GM12878 (cell line): ENCODE measurements around the gene PRKN. TPM values are rescaled to one million over a fixed set of nuclear protein-coding genes. Genes with fewer than 3 reads are reported as not detected.

Source experiments
- ATAC-seq: fragments of 200-7000 bp; cut with Tn5 transposase; 3 replicates; pipeline ENCODE4 v1.9.1; 2020; ENCODE audit warnings: mild to moderate bottlenecking, moderate library complexity
- BruUV-seq: library from RNA; stranded (reverse); fragments of 400-500 nt; replicated peaks from 2 replicates; lab custom pipeline; 2021; lab: Mats Ljungman, UMichigan
- CTCF ChIA-PET: fragments of 300-600 bp; sonication (Branson Sonifier 250); formaldehyde crosslinking; extraction: SDS; loops from one replicate; lab custom pipeline; 2021; ENCODE audit warnings: inconsistent platforms; lab: Yijun Ruan, JAX
- POLR2A ChIA-PET: fragments of 350-600 bp; formaldehyde crosslinking; extraction: SDS; loops from one replicate; lab custom pipeline; 2021; ENCODE audit warnings: inconsistent platforms; lab: Charles Lee
- RAD21 ChIA-PET: fragments of 300-600 bp; sonication (Branson Sonifier 250); formaldehyde crosslinking; loops from one replicate; lab custom pipeline; 2023; ENCODE audit warnings: antibody characterized with exemption; ENCODE audit not compliant: unreplicated experiment; lab: Charles Lee
- SMC1A ChIA-PET: fragments of 300-600 bp; sonication (Branson Sonifier 250); formaldehyde crosslinking; loops from one replicate; lab custom pipeline; 2023; ENCODE audit not compliant: unreplicated experiment, uncharacterized antibody; lab: Charles Lee
- DNase-seq: peaks from one replicate; pipeline ENCODE4 v3.0.0-alpha.2; 2011; ENCODE audit warnings: low read depth, low spot score
- FAIRE-seq: peaks from 3 replicates; lab custom pipeline; 2011; peaks lifted over from hg19 to GRCh38; lab: Jason Lieb, UNC
- H2AFZ ChIP-seq: 2 replicates; pipeline ENCODE4 v1.6.0; 2011; ENCODE audit warnings: low read depth, low read length, control low read depth; ENCODE audit not compliant: control insufficient read depth
- H3K27ac ChIP-seq: 2 replicates; pipeline ENCODE4 v1.5.1; 2011; ENCODE audit warnings: control low read depth; ENCODE audit not compliant: control insufficient read depth, insufficient read depth
- H3K27me3 ChIP-seq, 2 experiments: replicated peaks in 1 of 2; 2 replicates each; pipeline versions ENCODE4 v1.6.0 to v1.6.1; 2011; ENCODE audit warnings: low read length in 1 of 2; ENCODE audit not compliant: control insufficient read depth in 2 of 2, insufficient read depth in 2 of 2
- H3K36me3 ChIP-seq, 2 experiments: 2 replicates each; pipeline ENCODE4 v1.5.1; 2011; ENCODE audit warnings: low read length in 1 of 2; ENCODE audit not compliant: control insufficient read depth in 2 of 2, insufficient read depth in 2 of 2
- H3K4me1 ChIP-seq: 2 replicates; pipeline ENCODE4 v1.6.1; 2011; ENCODE audit warnings: mild to moderate bottlenecking, low read length, moderate library complexity, mixed read lengths; ENCODE audit not compliant: control insufficient read depth, insufficient read depth
- H3K4me2 ChIP-seq: 2 replicates; pipeline ENCODE4 v1.6.0; 2011; ENCODE audit warnings: control low read depth; ENCODE audit not compliant: control insufficient read depth, insufficient read depth
- H3K4me3 ChIP-seq: fragments of 200-600 bp; sonication (generic); 2 replicates; pipeline ENCODE4 v1.5.1; 2016
- H3K79me2 ChIP-seq: 2 replicates; pipeline ENCODE4 v1.6.0; 2011; ENCODE audit warnings: low read length; ENCODE audit not compliant: control insufficient read depth, insufficient read depth
- H3K9ac ChIP-seq: 2 replicates; pipeline ENCODE4 v1.8.0; 2011; ENCODE audit warnings: low read length, control low read depth, mixed read lengths; ENCODE audit not compliant: control insufficient read depth, insufficient read depth
- H3K9me3 ChIP-seq: replicated peaks from 3 replicates; pipeline ENCODE4 v1.5.1; 2011; ENCODE audit warnings: mild to moderate bottlenecking, low read length; ENCODE audit not compliant: control insufficient read depth, insufficient read depth
- H4K20me1 ChIP-seq: 2 replicates; pipeline ENCODE4 v1.6.0; 2011; ENCODE audit not compliant: control insufficient read depth, insufficient read depth
- BCL11A ChIP-seq: IDR thresholded peaks from 2 replicates; pipeline ENCODE4 v1.6.1; 2011; ENCODE audit warnings: low read depth, low read length
- ETV6 ChIP-seq, 2 experiments: fragments of 450-650 bp in 1 of 2; IDR thresholded peaks in 1 of 2; conservative IDR thresholded peaks in 1 of 2; 2 replicates each; pipeline ENCODE4 v1.6.1; 2014; ENCODE audit warnings: antibody characterized with exemption in 1 of 2, borderline replicate concordance in 1 of 2, low read depth in 1 of 2, mild to moderate bottlenecking in 1 of 2, moderate library complexity in 1 of 2
- HCFC1 ChIP-seq: fragments of 150-350 bp; IDR thresholded peaks from 2 replicates; pipeline ENCODE4 v1.6.1; 2014; ENCODE audit warnings: low read length
- IRF5 ChIP-seq: fragments of 450-650 bp; IDR thresholded peaks from 2 replicates; pipeline ENCODE4 v1.6.1; 2017; ENCODE audit warnings: borderline replicate concordance
- MEF2B ChIP-seq: fragments of 450-650 bp; IDR thresholded peaks from 2 replicates; pipeline ENCODE4 v1.6.1; 2018; ENCODE audit warnings: mild to moderate bottlenecking, moderate library complexity; ENCODE audit not compliant: partially characterized antibody, poor library complexity, severe bottlenecking
- STAT1 ChIP-seq: fragments of 450-650 bp; conservative IDR thresholded peaks from 2 replicates; pipeline ENCODE4 v1.6.1; 2014; ENCODE audit warnings: antibody characterized with exemption, mild to moderate bottlenecking
- TCF3 ChIP-seq: IDR thresholded peaks from 2 replicates; pipeline ENCODE4 v1.6.1; 2012; ENCODE audit warnings: low read depth, mild to moderate bottlenecking, low read length, borderline replicate concordance; ENCODE audit not compliant: insufficient read depth
- WGBS: methylation state at CpG from one replicate; pipeline ENCODE4 v1.1.6; 2016; ENCODE audit warnings: low lambda C conversion rate; ENCODE audit not compliant: insufficient replicate concordance, insufficient coverage; ENCODE audit errors: missing lambda C conversion rate; 5-methylcytosine and 5-hydroxymethylcytosine counted together
- in situ Hi-C: fragments of 300-500 bp; cut with MboI; formaldehyde crosslinking; loops from 9 replicates; pipeline ENCODE4 v1.14.3; 2018; ENCODE audit warnings: mixed read lengths
- intact Hi-C: fragments of 100-400 bp; cut with micrococcal nuclease; formaldehyde crosslinking; loops from one replicate; pipeline ENCODE4 v1.14.2; 2022; ENCODE audit not compliant: unreplicated experiment
- polyA plus RNA-seq, 11 experiments: library from polyadenylated mRNA; depleted of rRNA in 4 of 11; unstranded in 6 of 11; stranded (reverse) in 5 of 11; fragments of >200 nt; fragmentation: Nextera tagmentation in 4 of 11; fragmentation: Illumina TruSeq in 1 of 11; extraction: Ambion mirVana in 4 of 11; extraction: Trizol in 1 of 11; gene quantifications; 1 replicate in 1 of 11; 2 replicates in 10 of 11; pipeline versions ENCODE4 v1.2.1 to v1.2.3, GENCODE V29; 2011 to 2016; ENCODE audit warnings: inconsistent platforms in 2 of 11, missing spikeins in 2 of 11, low read depth in 1 of 11
- total RNA-seq, 4 experiments: library from RNA; depleted of rRNA in 3 of 4; stranded (reverse); fragments of >200 nt in 3 of 4; fragmentation: Illumina TruSeq in 1 of 4; extraction: Trizol in 1 of 4; gene quantifications; 2 replicates each; pipeline versions ENCODE4 v1.2.1 to v1.2.3, GENCODE V29; 2013 to 2021

The PRKN gene
- total and polyA plus RNA-seq, 10 of the 15 experiments (the other 5 are each of a cell fraction or from before 2014, with no cell fraction given): 0.06 to 0.09 TPM; not detected in 8

GRCh38 chr6:162055365-162055764 lies 672.2 kb downstream of the PRKN start:
- no peaks in the 10 kb centered on the region for H3K4me1 ChIP-seq
- in situ Hi-C loops: no loop called here
- intact Hi-C loops: no loop called here
- H3K9me3 ChIP-seq: no peaks in the 10 kb centered on the region
- no peak for FAIRE-seq
- WGBS: 23% methylated on average over 7 of the region's 7 CpGs
- RAD21 ChIA-PET: no interaction called here
- no peak overlapping the region for H3K9ac ChIP-seq
- no peaks in the 10 kb centered on the region for H4K20me1 ChIP-seq
- peak; percentile 23; the same call in 1 of the 3 replicates for ATAC-seq
- POLR2A ChIA-PET: no interaction called here
- H3K36me3 ChIP-seq: no peaks in the 10 kb centered on the region
- DNase-seq: no peak
- CTCF ChIA-PET: no interaction called here
- H3K79me2 ChIP-seq: no peaks in the 10 kb centered on the region
- no peak overlapping the region for H2AFZ ChIP-seq
- H3K4me2 ChIP-seq: no peak overlapping the region
- SMC1A ChIA-PET: no interaction called here
- TF ChIP-seq TCF3 (no peak), STAT1 (no peak), ETV6 (conservative IDR thresholded peaks at IDR 0.05 in 1 of 2, IDR thresholded peaks at IDR 0.05 in 1 of 2; ENCODE audit: borderline replicate concordance in 1 of 2, low read depth in 1 of 2) (no peak), BCL11A (no peak), IRF5 (no peak), MEF2B (no peak), HCFC1 (no peak)
- no peak overlapping the region for H3K4me3 ChIP-seq
- no peaks in the 10 kb centered on the region for H3K27me3 ChIP-seq
- no TSS peak for BruUV-seq
- H3K27ac ChIP-seq: no peak overlapping the region
